K562 treated with DMSO at 1 percent for 48 hours (cell line): Measurements from ENCODE around the gene PARD6G. TPM values are rescaled to one million over a fixed set of nuclear protein-coding genes. Genes with fewer than 3 reads are reported as not detected.

Experiments used
- total RNA-seq: library from RNA; unstranded; fragments of 300-600 nt; gene quantifications from 2 replicates; pipeline ENCODE4 v1.2.3, GENCODE V29; 2022; ENCODE audit warnings: low replicate concordance; ENCODE audit errors: extremely low read depth

The PARD6G gene
- not detected in 2 replicates for total RNA-seq

GRCh38 chr18:80247393-80247841 is at the start of gene PARD6G:
Gene PARD6G (minus strand): TSS chr18:80247514. CDS start chr18:80247348, 166 bp downstream.

GRCh38 chr18:80108739-80109675 is 138.3 kb downstream of the PARD6G start, which contains the start of gene ADNP2:
Gene ADNP2 (plus strand): TSS chr18:80109262. CDS start chr18:80117543, 8,281 bp downstream.

Other genes with a start within 250 kb of the PARD6G start
- gene RBFA, start 213.1 kb downstream of the PARD6G start, total RNA-seq: not detected in 2 replicates
- gene ADNP2, start 138.3 kb downstream of the PARD6G start, total RNA-seq: not detected in 2 replicates